HG03558 (cell line): ENCODE measurements around the gene FAHD2A.
"Not testable (repeated sequence)": the region's sequence is repeated elsewhere in the genome, so short reads cannot be mapped to it uniquely, and the experiment has no call there.

Experiments used
- ATAC-seq: cut with Tn5 transposase; IDR thresholded peaks from one replicate; pipeline ENCODE4 v1.9.1; 2021; ENCODE audit warnings: moderate number of reproducible peaks; ENCODE audit not compliant: unreplicated experiment; ENCODE audit errors: extremely low read depth

Gene FAHD2A

DNA sequence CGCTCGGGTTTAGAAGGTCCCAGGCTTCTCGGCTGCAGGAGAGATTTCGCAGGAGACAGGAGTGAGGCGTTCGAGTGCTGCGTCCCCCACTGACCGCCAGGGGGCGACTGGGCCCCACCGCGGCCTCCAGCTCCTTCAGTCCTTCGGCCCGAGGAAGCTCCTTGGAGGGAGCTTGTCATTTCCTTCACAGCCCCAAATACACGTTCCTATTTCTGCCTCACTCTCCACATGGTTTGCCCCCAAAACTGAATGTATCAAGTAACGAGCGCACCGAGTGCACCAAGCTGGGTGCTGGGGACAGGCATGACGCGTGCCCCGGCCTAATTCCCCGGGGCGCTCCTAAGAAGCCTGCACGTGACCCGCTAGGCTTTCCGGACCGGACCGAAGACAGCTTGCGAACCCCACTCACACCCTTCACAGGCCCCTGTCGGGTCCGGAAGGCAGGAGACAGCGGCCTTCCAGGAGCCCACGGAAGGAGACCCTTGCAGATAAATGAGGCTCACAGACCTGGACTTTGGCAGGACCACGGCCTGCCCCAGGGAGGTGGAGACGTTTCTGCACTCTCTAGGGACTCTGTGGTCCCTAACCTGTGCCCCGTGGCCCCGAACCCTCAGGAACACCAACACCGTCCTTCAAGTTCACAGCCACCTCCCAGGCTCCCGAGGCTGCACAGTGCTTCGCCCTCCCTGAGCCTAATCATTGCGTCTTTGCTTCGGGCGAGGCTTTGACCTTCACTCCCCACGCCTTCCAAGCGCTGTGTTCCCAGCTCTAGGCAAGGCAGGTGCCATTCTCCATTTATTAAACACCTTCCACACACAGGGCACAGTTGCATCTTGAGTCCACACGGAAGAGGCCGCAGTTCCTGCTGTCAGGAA, 13.0 kb upstream of the FAHD2A start:
- ATAC-seq, result no peak

DNA sequence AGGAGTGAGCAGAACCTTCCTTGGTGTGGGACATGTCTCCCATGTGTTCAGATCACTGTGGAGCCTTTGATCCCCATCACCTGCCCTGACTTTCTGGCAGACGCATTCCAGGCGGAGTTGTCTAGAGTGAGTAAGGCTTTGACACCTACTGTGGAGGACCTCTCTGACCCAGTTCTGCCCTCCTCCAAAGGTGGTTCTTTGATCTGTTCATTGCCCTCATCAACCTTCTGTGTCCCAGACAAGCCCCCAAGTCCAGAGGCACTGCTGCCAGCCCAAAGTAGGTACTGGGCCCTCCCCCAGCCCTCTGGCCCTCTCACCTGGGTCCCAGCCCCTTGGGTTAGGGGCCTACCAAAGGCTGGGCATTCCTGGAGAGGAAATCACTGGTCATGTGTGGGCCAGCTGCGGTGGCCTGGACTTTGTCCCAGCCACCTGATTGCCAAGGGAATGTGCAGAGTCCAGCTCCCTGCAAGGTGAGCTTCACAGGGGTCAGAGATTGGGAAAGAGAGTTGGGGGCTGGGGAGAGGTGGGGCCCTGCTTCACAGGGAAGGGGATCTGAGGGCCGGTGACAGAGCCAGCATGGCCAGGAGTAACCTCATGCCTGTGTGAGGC, 12.1 kb upstream of the FAHD2A start:
- ATAC-seq, result no peak

GRCh38 chr2:95390881-95391321, 11.6 kb upstream of the FAHD2A start:
- no peak for ATAC-seq

GRCh38 chr2:95391641-95392310, 10.7 kb upstream of the FAHD2A start:
- ATAC-seq, result no peak

GRCh38 chr2:95392320-95392719, 10.2 kb upstream of the FAHD2A start:
- no peak for ATAC-seq

DNA sequence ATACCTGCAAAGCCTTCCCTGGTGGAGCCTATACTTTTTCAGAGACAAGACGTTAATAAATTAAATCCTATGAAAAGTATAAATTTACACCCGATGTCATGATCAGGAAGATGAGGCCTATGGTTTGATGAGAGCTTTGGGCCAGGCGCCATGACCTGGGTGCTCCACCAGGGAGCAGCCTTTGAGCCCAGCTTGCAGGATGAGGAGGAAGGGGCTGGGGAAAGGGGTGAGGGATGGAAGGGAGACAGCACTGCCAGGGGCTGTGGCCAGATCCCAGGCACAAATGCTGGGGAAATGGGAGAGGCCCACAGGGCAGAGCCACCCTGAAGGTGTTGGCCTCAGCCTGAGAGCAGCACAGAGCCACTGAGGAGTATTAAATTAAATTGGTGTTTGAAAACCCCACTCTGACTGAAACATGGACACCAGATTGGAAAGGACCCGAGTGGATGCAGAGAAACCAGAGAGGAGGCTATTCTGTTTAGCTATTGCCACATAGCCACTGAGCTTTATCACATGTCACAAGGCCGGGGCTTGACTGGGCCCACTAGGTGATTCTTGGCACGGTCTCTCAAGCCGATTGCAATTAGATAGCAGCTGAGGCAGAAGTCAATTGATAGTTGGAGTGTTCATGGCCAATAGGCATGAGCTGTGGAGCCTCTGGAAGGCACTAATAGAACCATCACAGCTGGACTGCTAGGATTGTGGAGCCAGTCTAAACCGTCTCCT, 9.6 kb upstream of the FAHD2A start:
- ATAC-seq, result no peak

DNA sequence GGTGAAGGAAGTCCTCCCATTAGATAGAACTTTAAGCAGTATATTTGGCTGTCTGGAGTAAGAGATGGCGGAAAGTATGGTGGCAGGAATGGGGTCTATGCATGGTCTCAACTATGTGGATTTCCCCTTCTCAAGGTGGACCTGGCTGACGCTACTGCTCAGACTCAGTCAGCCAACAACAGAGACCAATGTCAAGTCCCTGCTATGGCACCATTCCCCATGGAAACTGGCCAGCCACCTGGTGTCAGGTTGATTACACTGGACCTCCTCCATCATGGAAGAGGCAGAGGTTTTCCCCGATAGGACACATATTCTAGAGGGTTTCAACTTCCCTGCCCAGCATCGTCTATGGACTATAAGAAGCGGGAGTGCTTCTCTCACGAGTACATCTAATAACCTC, 8.6 kb upstream of the FAHD2A start:
- no peak for ATAC-seq

- no peak for ATAC-seq
Measured at GRCh38 chr2:95399061-95399460, 3.4 kb upstream of the FAHD2A start.

GRCh38 chr2:95401480-95401879, 1.0 kb upstream of the FAHD2A start:
- no peak for ATAC-seq

- ATAC-seq, result not testable (repeated sequence)
Measured at GRCh38 chr2:95402004-95402369, 521 bp upstream of the FAHD2A start.

DNA sequence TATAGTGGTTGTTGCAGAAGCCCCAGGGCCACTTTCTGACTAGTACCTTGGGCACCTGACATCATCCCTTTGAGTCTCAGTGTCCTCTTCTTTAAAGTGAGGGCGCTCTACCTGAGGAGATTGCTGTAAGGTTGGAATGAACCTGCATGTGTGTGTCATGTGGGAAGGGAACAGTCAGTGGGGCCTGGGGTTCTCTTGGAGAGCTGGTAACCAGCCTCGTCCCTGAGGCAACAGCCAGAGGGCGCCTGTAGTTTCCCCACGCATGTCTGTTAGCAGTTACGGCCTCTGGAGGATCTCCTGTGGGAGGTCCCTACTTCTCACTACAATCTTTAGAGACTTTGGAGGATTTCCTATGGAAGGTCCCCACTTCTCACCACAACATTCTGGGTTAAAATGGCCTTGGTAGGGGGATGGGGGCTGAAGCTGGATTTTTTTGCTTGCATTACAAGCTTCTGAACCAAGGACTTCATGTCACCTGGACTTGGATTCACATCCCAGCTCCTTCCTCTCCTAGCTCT, 755 bp downstream of the FAHD2A start:
- not testable (repeated sequence) for ATAC-seq

DNA sequence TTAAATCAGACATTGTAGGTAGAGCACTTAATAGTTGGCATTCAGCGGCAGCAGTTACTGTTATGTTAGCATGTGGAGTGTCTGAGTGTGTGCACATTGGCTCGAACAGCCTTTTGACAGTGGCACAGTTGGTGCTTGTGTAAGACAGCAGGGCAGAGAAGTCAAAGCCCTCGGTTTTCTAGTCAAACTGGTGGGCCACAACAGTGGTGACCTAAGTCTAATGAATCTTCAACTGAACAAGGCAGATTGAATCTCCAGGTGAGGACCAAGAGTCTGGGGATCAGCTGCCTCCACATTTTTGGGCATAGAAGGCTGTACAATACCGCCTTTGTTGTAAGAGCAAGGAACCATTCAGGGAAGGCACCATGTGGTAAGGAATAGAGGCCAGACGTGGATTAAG, 1.3 kb downstream of the FAHD2A start:
- not testable (repeated sequence) for ATAC-seq

DNA sequence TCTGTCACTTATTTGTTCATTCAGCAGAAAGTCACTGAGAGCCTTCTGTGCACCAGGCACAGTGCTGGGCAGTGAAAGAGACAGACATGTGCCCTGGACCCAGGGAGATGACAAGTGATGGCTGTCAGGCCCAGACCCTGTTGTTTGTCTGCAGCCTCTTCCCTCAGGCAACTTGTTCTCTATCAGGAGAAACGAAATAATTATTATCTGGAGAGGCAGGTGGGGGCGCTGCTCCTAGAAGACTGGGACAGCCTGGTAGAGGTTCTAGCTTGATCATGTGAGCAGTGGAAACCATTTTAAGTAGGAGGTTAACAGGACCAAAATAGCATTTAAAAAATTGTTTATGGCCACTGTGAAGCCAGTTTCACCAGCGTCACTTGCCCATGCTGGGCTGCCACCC, 2.2 kb downstream of the FAHD2A start:
- not testable (repeated sequence) for ATAC-seq

DNA sequence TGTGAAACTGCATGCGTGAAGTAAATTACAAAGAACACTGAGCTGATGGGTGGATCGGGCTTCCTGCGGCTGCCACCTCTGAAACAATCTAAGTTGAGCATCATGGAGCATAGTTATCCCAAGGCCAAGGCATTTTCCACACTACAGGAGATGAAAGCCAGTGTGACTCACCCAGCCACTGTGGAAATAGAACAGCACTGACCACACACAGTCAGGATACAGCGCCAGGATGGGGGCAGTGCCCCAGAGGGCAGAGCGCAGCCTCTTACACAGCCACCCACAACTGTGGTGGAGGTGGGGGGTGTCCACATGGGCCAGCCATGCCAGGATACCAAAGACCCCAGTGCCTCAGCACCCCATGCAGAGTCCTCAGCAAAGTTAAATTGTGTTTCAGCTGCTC, 8.7 kb downstream of the FAHD2A start:
- not testable (repeated sequence) for ATAC-seq

- peak; percentile 70 for ATAC-seq
Measured at GRCh38 chr2:95414015-95414594, 11.6 kb downstream of the FAHD2A start.

DNA sequence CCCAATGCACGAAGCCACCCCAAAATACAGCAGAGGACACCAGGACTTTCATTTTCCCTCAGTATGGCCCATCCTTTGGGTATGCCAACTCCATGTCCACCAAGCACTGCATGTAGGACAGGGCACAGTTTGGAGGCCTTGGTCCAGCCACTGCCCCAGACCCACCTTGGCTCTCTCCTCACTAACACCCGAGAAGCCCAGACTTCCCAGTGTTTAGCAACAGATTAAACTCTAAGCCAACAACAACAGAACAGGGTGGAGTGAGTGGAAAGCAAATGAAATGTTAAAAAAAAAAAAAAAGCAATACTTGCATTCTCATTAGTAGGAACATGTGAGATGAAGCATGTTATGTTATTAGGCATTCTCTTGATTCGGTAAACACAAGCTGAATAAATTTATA, 12.6 kb downstream of the FAHD2A start:
- ATAC-seq, result not testable (repeated sequence)

GRCh38 chr2:95415561-95415960, 13.1 kb downstream of the FAHD2A start:
- not testable (repeated sequence) for ATAC-seq

DNA sequence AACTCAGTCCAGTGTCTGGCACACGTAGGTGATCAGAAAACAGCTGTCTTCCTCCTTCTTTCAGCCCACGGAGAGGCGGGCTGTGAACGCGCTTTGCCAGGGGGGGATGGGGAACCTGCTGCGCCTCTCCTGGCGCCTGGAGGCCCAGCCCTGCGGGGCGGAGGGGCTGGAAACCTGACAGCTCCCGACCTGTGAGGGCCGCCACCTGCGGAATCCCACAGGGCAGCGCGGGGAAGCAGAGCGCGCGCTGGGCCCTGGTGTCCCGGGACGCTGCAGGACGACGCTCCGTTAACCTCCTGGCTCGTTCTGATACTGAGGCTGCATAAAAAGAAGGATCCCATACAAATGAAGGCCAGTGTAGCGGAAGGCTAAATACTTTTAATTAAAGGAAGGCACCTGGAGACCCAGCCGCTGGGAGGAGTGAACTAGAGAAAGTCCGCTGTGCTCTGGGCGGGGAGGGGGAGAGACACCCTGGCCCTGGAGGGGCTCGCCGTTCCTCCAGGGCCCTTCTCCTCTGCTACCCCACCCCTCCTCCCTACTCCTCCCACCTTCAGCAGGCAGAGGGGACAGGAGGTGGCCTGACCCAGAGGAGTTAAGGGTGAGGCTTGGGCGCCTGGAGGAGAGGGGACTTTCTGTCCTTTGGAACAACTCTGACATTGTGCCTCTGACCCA, 24.8 kb downstream of the FAHD2A start:
- not testable (repeated sequence) for ATAC-seq

DNA sequence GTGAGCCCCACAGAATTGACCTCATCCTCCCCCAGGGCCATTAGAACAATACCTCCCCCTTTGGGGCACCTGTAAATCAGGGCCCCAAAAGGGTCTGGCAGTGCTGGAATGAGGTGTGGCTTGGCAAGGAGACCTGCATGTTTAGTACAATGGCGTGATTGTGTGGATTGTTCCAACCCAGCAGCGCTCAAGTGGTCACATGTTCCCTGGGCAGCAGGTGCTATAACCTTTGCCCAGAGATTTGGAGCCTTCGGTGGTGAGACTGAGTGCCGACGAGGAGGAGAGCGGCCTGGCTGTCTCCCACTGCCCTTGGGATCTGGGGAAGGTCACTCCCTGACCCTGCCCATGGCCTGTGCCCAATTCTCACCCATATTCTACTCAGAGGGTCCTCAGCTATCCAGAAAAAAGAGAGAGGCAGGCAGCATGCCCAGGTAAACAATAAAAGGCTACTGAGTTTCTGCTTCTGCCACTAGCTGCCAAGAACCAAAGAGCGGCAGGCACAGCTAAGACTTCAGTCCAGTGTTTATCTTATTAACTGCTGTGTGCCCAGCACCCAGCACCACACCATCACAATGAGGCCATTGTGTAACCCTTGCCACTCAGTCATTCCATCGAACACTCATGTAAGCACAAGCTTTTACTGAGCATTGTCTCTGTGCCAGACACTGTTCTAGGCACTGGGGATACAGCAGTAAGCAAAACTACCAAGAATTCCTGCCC, 27.4 kb downstream of the FAHD2A start:
- ATAC-seq, result not testable (repeated sequence)
